Activated CD4-positive, CD25-positive, alpha-beta regulatory T cell treated with anti-CD3 and anti-CD28 coated beads, Interleukin-2, amount 50 U/mL, for 24 hours (primary cell): ENCODE data around the gene SLC6A3.
"Not testable (repeated sequence)": the region's sequence is repeated elsewhere in the genome, so short reads cannot be mapped to it uniquely, and the experiment has no call there.

ENCODE experiments used
- ATAC-seq, 2 donors: fragments of 150-1000 bp; cut with Tn5 transposase; one replicate each; pipeline ENCODE4 v1.10.0; 2021; ENCODE audit warnings: mild to moderate bottlenecking in 1 of 2, moderate library complexity in 1 of 2

Gene SLC6A3

DNA sequence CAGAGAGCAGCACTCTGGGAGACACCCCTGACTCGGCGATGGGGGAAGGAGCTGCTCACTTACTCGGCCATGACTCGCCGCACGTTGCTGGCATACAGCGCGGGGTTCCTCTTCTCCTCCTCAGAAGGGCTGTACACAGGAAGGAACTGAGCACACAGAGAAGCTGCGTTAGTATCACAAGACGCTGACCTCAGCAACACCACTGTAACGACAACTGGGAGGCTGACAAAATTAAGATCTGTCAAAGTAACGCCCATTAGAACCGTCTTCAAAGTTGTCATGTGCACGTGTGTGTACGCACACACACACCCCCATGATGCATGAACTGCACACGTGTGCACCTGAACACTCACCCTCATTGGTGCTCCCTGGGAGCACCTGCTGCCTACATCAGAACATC lies 32.1 kb upstream of the SLC6A3 start:
- ATAC-seq: no peak

DNA sequence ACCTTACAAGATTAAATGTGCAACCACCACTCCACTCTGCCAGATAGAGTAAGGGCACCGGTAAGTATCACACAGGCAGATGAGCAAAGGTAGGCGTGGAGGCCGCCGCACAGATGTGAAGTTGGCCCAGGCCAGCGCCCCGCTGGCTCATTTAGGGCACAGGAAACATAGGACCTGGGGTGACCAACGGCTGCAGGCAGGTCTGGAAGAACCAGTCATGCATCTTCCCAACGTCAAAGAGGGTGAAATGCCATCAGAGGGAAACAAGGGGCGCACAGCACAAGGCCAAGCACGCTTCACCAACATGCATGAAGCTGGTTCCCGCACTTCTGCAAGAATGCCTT lies 31.7 kb upstream of the SLC6A3 start:
- no peak for ATAC-seq

DNA sequence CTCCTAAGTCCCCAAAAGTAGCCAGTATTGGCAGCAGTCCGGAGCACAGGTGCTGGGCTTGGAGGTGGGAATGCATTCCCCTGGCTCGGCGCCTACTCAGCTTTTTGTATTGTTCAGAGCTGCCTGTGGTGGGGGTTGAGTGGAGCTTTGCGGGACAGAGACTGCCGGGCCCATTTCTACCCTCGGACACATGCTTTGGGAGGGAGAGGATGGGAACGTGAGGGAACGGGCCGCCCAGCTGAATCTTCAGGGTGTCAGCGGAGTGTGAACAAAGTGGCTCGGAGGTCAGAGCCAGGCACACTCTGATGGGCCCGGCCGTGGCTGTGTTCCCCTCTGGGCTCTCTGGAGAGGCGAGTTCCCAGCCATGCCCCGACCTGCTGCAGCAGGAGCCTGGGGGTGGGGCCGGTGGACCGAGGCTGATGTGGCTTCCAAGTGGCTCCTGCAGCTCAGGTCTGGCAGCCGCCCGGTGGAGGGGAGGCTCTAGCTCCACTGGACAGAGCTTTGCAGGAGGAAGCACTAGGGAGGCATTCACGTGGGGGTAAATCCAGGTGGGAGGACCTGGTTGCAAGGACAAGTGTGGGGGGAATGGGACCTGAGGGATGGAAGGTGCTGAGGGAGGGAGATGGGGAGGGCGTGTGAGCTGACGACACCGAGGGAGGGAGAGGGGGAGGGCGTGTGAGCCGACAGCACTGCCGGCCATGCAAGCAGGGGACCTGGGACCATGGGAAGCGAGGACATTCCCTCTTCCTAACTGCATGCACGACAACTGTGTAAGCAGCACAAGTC lies 31.1 kb upstream of the SLC6A3 start:
- no peak for ATAC-seq

DNA sequence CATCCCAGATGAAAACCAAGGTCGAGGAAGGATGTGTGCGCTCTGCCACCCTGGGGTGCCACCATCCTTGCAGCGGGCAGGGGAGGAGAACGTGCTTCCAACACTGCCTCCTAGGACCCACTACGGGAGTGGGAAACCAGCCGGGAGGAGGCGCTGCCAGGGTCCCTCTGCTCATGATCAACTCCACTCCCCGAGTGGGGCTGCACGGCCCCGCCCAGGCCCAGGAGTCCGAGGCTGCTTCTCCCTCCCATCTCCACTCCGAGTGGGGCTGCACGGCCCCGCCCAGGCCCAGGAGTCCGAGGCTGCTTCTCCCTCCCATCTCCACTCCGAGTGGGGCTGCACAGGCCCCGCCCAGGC lies 30.3 kb upstream of the SLC6A3 start:
- ATAC-seq: not testable (repeated sequence)

DNA sequence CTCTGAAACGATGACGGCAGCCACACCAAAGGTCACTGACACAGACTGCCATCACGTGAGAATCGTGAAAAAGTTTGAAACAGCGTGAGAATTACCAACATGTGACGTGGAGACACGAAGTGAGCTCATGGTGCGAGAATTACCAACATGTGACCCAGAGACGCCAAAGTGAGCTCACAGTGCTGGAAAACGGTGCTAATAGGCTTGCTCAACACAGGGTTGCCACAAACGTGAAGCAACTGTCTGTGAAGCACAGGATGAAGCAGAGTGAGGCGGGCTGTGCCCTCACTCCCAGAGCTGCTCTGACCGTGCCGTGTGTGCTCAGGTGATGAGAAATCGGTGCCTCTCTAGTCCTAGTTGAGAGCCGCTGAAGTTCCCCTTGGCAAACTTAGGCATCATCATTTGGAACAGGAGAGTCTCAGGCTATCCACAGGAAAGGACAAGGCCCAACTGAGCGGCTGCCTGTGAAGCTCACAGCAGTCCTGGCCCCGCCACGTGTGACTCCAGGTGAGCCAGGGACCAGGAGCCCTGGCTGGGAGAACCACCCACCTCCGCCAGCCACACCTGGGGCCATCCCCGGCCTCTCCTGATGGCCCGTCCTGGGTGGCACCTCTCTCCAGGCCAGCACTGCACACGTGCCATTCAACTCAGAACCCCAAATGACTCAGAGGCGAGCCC lies 29.8 kb upstream of the SLC6A3 start:
- ATAC-seq: no peak

DNA sequence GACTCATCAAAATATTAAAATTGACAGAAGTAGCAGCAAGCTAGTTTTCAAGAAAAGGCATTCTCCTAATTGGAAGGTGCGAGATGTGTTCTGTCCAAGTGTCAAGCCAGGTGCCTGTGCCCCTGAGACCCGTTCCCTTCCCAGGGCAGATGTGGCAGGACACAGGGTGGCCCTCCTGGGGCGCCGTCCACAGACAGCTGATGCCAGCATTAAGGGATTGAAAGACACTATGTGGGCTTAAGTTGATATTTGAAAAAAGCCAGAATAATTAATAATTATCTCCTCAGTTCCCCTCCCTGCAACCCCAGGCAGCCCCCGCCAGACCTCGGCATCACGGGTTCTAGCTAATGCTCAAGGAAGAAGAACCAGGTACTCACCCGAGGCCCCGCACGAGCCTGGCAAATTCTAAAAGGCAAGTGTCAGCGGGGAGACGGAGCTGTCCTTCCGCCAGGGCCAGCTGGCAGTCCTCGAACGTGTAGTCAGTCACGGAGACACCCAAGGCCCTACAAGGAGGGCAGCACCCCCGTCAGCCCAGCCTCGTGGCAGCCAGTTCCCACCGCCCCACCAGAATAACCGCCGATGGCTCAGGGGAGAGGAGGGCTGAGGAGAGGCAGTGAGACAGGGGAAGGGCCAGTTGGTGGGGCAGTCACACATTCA lies 29.1 kb upstream of the SLC6A3 start:
- ATAC-seq: no peak

DNA sequence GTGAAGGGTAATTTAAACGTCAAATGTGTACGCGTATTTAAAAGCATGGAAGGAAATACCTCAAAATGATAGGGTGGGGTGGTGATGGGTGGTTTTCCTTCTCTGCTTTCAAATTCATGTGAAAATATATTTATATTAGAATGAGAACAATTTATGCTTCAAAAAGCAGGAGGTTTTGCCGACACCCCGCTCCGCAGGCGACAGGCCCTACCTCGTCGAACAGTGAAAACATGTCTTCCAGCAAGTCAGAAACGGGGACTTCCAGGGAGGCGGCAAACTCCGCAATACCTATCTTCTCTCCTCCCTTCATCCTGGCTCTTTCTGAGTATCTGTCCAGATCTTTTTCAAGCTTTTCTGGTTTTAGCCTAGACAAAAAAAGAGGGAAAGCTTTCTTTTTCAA lies 28.5 kb upstream of the SLC6A3 start:
- ATAC-seq: no peak

DNA sequence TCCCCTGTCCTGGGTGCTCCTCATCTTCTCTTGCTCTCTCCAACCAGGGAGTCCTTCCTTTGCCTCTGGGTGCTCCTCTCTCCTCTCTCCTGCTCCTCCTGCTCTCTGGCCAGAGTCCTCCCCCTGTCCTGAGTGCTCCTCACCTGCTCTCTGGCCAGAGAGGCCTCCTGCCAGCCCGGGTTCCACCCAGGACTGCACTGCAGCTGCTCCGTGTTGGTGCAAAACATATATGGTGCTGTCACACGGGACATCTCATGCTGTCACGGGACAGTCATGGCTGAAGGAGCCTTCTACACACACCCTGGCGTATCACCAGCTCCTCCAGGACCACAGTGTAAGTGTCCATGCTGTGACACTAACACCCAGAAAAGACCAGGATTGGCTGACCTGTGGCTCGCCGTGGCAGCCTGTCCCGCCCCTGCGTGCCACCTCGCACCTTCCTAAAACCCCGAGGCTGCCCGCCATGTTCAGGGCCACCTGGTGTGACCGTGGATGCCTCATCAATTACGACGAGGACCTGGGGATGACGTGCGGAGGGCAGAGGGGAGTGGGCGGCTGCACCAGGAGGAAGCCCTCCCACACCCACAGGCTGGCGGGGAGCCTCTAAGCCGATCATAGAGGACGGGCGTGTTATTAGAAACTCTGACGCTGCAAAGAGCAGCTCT lies 27.9 kb upstream of the SLC6A3 start:
- ATAC-seq: no peak

DNA sequence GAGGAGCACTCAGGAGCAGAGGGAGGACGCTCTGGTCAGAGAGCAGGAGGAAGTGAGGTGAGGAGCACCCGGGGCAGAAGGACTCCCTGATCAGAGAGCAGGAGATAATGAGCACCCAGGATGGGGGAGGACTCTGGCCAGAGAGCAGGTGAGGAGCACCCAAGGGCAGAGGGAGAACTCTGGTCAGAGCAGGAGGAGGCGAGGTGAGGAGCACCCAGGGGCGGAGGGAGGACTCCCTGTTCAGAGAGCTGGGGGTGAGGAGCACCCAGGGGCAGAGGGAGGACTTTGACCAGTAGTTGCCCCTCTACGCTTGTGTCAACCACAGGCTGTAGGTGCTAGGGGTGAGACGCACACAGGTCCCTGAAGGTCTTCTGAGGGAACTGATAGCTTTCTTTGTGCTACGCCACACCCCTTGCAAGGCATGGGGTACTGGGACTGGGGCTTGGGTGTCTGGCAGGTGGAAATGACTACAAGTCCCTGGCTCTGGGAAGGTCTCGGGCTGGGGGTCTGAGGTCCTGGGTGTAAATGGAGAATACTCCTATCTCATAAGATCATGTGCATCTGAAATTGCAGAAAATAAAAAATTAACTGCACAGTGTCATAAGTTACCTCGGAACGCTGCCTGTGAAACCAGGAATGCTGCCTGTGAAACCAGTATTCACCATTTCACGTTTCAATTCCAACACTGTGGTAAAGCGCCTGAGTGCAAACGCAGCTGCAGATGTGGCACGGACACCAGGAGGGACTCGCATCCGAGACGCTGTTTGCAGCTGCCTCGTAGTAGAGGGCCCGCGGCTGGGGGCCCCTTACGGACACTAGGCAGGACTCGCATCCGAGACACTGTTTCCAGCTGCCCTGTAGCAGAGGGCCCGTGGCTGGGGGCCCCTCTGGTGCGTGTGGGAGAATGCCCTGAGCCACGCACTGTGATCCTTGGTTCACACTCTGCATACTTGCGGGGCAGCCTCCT lies 27.0 kb upstream of the SLC6A3 start:
- ATAC-seq: no peak

DNA sequence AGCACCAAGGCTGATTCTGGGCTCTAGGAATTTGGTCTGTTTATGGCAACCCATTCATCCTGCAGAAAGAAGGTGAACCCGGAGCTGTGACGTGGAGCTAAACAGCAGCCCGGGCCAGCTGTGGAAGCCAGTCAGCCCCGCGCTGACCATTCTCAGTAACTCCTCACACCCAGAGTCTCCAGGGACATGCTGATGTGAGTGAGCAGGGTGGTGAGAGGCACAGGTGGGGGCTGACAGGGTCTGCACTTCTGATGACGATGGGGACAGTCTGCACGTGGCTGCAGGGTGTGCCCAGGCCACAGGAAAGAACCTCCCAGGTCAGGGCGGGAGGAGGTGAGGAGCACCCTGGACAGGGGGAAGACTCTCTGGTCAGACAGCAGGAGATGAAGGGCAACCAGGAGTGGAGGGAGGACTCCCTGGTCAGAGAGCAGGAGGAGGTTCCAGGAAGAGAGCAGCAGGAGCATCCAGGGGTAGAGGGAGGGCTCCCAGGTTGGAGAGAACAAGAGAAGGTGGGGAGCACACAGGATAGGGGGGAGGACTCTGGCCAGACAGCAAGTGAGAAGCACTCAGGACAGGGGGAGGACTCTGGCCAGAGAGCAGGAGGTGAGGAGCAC lies 26.1 kb upstream of the SLC6A3 start:
- no peak for ATAC-seq

DNA sequence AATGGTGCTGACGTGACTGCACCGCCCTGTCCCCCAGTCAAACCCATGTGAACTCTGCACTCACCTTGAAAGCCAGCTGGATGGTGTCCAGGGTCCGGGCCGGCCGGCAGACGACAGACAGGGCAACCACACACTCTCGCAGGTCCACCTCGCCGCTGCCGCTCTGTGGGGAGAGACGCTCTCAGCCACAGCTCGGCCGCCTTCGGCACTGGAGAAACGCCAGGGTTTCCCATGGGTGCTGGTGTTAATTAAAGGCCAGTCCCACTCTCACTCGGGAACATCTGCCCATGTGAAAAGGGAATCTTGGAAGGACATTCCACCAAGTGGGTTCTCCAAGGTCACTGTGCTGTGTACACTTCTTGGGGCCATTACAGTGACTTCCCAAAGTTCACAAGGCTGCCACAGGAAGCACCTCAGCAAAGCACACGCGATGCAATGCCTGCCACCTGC lies 25.5 kb upstream of the SLC6A3 start:
- no peak for ATAC-seq

DNA sequence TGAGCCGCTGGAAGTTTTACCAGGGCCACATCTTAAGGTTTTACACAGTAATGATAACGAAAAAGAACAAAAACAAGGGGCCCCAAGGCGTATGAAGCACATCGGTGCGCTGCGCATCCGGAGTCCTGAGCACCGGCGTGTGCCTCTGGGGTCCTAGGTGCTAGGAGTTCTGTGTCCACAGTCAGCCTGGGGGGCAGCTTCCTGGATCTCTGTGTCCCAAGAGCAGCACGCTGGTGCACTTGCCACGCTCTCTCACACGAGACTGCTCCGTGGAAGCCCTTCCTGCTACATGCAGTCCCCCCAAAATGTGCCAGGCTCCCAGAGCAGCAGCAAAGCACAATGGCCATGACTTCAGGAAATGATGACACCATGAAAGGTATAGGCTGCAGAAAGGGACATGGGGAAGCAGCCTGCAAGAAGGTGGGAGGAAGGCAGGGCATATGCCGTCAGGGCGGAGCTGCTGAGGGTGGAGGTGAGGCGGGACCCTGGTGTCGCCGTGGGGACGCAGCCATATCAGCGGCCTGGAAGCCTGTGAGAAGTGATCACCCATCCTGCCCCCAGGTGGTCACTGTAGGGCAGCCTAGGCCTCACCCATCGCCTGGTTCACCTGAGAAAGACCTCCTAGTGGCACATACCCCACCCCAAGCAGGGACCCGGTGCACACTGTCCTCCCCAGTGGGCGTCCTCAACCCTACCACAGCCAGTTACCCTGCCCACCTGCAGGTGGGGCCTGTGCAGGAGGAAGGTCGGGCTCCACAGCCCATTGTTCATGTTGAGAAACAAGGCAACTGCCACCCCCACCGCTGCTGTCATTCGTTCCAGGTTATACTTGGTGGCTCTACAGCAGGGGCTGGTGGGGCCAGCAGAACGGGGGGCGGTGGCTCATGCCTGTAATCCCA lies 23.6 kb upstream of the SLC6A3 start:
- ATAC-seq: no peak

DNA sequence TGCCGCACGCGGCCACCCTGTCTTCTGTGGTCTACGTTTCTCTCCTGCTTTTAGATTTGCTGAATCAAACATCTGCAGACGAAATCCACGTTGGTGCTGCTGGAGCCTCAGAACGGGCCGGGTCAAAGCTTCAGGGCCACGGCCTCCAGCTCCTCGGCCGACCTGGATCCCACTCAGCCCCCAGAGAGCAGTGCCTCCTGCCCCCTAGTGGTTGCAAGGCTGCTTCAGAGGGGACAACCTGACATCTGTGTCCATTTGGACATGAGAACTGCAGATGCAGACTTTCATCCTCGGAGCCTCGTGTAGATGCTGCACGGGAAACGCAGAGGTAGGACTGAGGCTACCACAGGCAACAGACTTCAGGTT lies 23.0 kb upstream of the SLC6A3 start:
- ATAC-seq: no peak

DNA sequence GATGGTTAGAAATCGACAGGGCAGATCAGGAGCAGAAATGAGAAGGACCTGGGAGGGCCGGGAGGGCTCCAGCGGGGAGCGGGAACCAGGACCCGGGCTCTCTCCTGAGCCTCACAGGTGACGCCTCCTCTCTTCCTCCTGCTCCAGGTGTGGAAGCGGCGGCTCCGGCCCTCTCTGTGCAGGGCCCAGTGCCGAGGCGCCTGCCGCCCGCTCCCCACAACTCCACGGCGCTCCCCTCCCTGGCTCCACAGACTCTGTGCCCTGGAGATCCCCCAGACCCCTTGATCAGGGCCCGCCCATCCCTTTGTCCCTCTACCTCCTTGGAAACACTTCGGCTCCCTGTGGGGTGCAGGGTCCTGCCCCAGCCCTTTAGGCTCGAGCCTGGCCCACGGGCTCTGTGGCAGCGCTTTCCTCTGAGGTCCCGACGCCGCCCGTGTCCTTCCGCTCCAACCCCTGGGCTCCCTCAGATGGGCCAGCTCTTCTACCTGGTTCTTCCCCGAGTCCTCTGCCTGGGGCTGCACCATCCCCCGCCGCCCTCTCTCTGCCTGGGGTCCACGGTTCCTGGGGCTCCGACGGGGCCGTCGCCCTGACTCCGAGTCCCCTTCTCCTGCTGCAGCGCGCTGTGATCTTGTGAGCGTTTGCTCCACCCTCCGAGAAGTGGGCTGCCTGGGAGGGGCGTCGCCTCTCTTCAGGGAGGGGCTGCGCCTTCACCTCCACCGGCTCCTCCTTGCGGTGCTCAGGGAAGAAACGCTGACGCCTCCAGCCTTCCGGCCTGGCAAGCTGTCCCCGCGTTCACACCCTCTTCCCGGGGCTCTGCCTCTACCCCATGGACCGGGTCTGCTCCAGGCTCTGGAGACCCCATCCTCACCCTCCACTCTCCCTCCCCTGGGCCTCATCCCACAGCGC lies 22.4 kb upstream of the SLC6A3 start:
- no peak for ATAC-seq

DNA sequence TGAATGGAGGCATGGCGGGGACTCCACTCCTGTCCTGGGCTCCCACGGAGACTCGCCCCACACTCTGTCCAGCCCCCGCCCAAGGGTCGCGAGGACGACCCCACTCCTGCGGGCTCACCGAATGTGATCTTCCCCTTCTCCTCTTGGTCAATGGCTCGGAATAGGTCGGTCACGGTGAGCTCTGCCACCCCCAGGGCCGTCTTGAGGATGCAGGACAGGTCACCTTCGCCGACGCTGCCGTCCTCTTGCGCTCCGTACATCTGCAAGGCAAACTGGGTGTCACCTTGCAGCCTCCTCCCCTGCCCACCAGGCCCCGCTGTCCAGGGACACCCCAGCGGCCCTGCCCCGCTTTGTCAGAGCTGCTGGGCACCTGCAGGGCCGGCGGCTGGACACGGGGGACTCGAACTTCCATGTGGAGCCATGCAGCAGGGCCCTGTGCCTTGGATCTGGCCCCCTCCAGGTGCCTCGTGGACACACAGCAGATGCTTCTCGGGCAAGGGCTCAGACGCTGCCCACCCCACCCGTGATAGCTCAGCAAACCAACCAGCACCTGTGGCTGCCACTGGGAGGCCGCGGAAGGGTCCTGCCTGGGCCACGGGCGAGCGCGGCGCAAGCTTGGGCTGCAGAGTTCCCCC lies 21.5 kb upstream of the SLC6A3 start:
- ATAC-seq: no peak

DNA sequence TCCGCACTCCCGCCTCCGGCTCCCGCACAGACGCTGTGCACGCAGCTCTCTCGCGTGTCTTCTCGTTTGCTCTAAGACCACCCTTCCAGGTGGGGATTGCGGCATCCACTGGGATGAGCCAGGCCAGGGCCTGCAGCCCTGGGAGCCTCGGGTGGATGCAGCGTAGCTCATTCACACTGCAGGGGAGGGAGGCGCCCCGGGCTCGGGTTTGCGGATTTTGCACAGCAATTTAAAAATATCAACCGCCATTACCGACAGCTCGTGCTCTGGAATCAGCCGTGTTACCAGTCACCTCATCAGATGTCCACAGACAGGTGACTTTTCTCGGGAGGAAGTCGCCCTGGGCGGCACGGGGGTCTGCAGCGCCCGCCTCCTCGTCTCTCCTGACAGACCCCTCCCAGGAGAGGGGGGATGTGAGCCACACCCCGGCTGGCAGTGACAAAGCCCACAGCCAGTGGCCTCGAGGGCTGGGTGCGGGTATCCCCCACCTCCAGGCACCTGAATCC lies 20.8 kb upstream of the SLC6A3 start:
- no peak for ATAC-seq

DNA sequence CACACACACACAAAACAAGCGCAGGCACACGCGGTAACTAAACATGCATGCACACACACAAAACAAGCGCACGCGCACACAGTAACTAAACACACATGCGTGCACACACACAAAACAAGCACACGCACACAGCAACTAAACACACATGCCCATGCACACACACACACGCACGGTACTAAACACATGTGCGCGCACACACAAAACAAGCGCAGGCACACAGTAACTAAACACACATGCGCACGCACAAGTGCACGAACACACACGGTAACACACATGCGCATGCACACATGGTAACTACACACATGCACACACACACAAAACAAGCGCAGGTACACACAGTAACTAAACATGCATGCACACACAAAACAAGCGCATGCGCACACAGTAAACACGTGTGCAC lies 19.9 kb upstream of the SLC6A3 start:
- ATAC-seq: no peak

DNA sequence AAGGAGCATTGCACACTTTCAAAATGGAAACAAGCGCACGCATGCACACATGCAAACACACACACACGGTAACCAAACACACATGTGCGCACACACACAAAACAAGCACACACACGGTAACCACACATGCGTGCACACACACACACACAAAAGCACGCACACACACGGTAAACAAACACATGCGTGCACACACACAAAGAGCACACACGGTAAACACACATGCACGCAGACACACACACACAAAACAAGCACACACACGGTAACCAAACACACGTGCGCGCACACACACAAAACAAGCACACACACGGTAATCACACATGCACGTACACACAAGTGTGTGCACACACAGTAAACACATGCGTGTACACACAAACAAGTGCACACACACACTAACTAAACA lies 19.3 kb upstream of the SLC6A3 start:
- ATAC-seq: no peak

DNA sequence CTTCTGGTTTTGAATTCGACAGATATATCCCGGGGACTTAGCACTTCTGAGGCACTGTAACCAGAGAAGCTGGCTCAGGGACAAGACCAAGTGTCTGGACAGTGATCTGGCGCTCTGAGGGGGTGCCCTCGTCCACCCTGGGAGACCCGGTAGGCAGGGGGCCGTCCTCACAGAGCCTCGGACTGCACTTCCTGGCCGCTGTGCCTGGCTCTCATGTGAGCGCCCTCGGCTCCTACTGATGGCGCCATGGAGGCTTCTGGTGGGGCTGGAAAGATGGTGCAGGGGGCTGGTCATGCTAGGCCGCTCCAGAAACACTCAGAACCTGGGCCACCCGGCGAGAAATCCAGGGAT lies 18.8 kb upstream of the SLC6A3 start:
- ATAC-seq: no peak
